HG03575 (cell line): ENCODE measurements around the gene SLC25A5.
"Not testable (repeated sequence)": the region's sequence is repeated elsewhere in the genome, so short reads cannot be mapped to it uniquely, and the experiment has no call there.

Experiments used
- ATAC-seq: cut with Tn5 transposase; IDR thresholded peaks from one replicate; pipeline ENCODE4 v1.9.1; 2021; ENCODE audit not compliant: unreplicated experiment, insufficient number of reproducible peaks, low FRiP score; ENCODE audit errors: extremely low read depth

SLC25A5 gene

GRCh38 chrX:119474615-119475388 is 6.6 kb downstream of the SLC25A5 start:
- no peak for ATAC-seq

DNA sequence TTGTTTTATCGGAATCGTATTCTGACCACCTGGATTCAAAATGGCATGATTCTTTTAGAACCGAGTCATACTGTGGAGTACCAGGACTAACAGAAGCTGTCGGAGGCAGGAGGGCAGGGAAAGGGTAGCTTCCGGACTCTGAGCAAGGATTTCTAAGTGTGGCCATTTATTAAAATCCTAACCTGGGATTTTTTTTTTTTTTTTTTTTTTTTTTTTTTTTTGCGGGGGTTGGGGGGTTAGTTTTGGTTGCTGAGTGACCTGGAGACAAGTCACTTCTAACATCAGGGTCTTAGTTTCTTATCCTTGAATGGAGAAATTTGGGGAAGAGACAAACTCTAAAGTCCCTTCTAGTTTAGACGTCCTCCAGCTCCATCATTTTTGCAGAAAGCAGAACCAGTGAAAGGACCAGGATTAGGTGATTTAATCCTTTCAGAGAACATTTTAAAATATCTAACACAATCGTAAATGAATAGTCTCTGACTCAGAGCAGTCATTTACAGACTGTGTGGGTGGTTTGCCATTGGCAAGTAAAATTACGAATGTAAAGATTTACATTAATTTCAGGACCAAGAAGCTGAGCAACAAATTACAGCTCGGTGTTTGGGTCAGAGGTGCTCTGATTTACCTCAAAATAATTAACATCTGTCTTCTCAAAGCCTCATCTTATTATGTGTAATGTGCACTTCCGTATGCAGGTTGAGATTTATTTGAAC is 7.3 kb downstream of the SLC25A5 start:
- ATAC-seq: no peak

DNA sequence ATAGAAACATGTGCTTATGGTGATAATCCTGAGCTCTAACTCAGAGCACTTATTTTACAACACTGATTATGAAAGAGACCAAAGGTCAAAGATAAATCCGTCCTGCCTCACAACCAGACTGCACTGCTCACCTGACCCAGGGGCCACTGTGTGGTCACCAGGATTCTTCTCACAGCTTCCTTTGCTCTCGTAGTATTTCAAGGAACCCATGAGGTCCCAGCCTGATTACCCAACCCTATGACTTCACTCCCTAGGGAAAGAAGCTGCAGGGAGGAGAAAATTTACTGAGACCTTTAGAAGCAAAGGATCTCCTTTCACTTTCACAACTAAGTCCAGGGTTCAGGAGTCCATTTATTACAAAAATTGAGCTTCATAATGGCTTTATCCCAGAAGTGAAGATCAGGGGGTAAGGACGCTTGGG is 9.6 kb downstream of the SLC25A5 start:
- ATAC-seq: no peak

DNA sequence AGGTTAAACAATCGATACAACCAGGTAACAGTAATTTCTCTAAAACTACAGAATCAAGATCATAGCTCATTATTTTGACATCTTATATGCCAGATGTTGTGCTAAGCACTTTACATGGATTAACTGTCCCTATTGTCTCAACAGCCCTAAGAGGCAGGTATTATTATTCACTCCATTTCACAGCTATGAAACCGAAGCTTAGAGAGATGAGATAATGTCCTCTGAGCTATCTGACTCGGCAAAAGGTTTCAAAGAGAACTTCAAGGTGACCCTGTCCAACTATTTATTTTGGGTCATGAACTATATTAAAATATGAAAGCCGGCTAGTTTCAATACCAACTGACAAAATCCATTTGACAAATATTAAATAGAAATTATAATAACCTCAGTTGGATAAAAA is 10.3 kb downstream of the SLC25A5 start:
- ATAC-seq: no peak

DNA sequence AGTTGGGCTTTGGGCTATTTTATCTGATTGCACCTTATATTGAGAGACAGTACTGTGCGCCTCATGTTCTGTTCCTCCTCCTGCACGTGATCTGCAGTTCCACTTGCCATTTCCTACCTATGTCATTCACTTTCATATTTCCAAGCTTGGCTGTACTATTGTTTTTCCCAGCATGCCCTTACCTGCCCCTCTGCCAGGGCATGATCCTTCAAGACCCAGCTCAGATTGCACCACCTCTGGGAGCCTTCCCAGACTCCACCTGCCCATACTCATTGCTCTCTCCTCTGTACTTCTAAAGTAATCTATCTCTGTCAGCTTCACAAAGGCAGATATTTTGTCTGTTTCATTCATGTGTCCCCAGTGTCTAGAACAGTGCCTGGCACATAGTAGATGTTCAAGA is 11.6 kb downstream of the SLC25A5 start:
- no peak for ATAC-seq

DNA sequence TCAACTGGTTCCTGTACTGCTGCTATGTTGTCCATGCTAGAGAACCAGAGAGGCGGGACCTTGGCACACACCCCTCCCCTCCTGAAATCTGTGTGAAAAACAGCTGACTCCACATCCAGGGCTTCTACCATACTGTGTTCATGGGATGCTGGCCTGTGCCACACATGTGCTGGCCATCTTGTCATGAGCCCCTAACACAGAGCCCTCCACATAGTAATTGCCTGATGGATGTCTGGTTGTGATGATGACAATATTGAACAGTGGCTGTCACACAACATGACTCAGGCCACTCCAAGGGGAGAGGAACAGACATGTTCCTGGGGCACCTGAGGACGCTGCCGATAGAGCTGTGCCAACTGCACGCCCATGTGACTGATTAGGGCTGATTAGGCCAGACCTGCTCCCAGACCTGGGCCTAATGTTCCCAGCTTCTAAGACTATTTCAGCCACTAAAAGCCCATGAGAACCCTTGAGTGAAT is 13.1 kb downstream of the SLC25A5 start:
- ATAC-seq: no peak

DNA sequence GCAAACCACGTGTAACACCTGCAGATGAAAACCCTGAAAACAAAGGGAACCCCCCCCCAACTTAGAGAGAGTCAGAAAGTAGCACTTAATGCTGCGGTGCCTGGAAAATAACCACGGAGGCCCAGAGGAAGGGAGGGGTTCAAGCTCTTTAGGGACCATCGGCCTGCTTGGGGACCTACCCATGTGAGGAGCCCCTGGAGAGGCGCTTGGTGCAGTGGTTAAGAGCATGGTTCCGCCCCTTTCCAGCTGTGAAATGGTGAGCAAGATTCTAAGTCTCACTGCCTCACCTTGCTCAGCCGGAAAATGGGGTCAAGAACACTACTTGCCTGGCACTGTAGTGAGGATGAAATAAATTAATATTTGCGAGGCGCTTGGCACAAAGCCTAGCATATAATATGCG is 13.8 kb downstream of the SLC25A5 start:
- ATAC-seq: no peak

- no peak for ATAC-seq
Measured at GRCh38 chrX:119482481-119483480, 14.5 kb downstream of the SLC25A5 start.

DNA sequence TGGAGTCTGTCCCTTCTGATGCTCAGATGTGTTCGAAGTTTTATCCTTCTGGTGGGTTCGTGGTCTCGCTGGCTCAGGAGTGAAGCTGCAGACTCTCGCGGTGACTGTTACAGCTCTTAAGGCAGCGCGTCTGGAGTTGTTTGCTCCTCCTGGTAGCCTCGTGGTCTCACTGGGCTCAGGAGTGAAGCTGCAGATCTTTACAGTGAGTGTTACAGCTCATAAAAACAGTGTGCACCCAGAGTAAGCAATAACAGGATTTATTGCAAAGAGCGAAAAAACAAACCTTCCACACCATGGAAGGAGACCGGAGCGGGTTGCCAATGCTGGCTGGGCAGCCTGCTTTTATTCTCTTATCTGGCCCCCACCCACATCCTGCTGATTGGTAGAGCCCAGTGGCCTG is 18.5 kb downstream of the SLC25A5 start:
- no peak for ATAC-seq

- ATAC-seq: not testable (repeated sequence)
Measured at GRCh38 chrX:119487766-119488165, 19.5 kb downstream of the SLC25A5 start.

GRCh38 chrX:119488749-119489148 is 20.5 kb downstream of the SLC25A5 start:
- no peak for ATAC-seq

DNA sequence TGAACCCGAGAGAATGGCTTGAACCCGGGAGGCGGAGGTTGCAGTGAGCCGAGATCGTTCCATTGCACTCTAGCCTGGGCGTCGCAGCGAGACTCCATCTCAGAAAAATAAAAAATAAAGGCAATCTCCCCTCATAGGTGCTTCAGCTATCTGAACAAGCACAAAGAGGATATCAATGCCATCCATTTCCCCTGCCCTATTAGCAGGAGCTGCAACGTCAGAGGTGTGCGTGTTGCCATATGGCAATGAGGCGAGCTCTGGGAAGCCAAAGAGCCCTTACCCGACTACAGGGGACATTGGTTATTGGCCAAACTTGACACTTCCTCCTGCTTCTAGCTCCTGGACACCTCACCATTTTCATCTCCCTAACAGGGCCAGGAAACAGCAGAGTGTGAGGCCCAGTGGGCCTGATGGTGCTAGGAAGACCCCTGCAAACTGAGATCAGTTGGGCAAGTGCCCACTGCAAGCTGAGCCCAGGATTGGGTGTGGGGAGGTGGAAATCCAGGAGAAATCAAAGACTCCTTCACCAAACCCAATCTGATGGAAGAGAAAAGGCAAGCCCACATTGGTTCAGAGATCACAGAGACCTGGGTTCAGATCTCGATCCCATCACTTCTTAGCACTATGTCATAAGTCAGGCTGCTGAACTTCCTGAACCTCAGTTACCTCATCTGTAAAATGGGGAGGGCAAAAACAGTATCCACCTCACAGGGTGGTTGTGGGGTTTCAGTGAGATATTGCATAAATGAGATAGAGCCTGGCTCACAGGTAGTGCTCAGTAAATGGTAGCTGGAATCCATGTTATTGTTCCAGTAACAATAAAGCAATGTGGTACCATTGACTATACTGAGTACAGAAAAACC is 21.2 kb downstream of the SLC25A5 start:
- ATAC-seq: no peak

DNA sequence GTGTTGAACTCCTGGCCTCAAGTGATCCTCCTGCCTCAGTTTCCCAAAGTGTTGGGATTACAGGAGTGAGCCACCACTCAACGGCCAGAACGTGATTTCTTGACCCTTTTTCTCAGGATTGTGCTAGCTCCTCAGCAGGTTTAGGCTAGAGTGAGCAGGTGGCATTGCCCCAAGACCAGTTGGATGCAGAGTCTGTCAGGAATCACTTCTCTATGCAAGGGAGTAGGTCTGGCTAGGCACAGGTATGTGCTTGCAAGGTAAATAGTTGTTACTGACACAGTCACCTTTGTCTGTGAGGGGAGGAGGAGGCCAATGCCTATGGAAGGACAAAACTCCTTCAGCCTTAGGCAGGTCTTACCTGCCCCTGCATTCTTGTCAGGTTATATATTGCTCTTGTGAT is 24.2 kb downstream of the SLC25A5 start:
- ATAC-seq: no peak

DNA sequence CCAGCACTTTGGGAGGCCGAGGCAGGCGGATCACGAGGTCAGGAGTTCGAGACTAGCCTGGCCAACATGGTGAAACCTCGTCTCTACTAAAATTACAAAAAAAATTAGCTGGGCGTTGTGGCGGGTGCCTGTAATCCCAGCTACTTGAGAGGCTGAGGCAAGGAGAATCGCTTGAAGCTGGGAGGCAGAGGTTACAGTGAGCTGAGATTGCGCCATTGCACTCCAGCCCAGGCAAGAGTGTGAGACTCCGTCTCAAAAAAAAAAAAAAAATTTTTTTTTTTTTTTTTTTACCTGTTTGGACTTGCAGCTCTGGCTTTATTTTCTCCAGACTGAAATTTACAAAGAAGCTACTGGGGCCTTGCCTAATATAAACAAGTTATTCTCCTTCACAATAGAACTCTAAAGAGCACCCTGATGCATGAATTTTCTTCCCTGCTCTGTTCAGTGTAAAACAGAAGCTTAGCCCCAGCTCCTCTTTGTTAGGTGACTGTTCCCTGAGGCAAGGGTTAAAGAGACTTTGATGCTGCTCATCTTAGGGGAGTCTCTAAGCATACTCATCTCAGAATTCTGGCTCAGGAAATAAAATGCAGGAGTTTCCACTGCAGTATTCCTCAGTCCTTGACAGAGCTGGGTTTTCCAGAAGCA is 25.7 kb downstream of the SLC25A5 start:
- ATAC-seq: not testable (repeated sequence)

DNA sequence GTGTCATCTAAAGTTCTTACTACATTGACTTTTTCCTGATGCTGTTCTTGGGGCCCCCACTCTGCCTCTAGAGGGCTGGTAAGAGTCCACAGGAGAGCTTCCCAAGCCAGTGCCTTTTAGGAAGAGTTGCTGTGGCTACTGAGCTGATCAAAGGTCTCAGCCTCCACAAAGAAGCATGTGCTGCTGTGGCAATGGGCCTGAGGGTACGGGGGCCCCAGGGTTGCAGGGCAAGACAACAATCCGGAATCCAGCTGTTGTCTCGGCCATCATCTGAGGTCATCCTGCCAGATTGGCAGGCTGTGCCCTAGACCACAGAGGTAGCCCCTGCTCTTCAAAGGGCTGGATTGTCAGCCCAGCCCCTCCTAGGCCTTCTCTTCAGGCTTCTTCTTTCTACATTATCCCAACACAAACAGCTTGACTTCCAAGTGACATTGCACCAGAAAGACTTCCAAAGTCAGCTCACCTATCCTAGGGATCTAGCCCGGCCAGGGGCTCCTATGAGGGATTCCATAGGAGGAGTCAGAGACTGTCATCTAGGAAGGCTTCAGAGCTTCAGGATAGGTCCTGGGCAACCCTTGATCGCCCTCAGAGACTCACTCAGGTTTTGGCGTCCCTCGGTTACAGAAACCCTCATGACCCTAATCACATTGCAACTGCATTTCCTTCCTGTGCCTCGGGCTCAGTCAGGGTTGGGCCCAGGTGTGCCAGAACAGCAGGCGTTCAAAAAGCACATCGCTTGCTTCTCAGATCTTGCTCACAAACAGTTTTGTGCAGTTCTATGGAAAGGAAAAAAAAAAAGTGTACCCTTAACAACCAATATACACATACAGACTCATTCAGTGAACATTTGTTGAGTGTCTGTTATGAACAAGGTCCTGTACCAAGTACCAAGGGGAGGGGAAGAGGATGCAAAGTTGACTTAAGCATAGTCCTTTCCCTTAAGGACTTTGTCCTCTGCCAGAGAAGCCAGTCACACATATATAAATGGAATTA is 27.8 kb downstream of the SLC25A5 start:
- no peak for ATAC-seq

DNA sequence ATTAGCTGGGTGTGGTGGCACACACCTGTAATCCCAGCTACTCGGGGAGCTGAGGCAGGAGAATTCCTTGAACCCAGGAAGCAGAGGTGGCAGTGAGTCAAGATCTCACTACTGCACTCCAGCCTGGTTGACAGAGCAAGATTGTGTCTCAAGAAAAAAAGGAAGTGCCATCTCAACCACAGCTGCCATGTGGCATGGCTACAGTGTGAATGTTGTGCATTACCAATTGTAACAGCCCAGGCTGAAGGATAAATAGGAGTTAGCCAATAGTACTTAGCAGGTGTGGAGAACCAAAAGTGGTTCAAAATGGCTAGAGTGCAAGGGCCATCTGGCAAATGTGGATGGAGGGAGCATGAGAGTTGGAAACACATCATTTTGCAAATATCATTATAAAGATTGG is 28.9 kb downstream of the SLC25A5 start:
- no peak for ATAC-seq
